ENCODE data around the gene CHMP4A. TPM values are rescaled to one million over a fixed set of nuclear protein-coding genes. Genes with fewer than 3 reads are reported as not detected.

The CHMP4A gene
- total and polyA plus RNA-seq, 9 of the 15 experiments (the other 6 are each of a cell fraction or from before 2014, with no cell fraction given) = 28.8 to 104 (median 52.7) TPM

- TF ChIP-seq, protein P1, sequence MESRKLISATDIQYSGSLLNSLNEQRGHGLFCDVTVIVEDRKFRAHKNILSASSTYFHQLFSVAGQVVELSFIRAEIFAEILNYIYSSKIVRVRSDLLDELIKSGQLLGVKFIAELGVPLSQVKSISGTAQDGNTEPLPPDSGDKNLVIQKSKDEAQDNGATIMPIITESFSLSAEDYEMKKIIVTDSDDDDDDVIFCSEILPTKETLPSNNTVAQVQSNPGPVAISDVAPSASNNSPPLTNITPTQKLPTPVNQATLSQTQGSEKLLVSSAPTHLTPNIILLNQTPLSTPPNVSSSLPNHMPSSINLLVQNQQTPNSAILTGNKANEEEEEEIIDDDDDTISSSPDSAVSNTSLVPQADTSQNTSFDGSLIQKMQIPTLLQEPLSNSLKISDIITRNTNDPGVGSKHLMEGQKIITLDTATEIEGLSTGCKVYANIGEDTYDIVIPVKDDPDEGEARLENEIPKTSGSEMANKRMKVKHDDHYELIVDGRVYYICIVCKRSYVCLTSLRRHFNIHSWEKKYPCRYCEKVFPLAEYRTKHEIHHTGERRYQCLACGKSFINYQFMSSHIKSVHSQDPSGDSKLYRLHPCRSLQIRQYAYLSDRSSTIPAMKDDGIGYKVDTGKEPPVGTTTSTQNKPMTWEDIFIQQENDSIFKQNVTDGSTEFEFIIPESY (CRISPR knock-in tag; IDR thresholded peaks at IDR 0.05) = peak; percentile 50; the same call in 1 of the 2 replicates
- TF ChIP-seq DIDO1 (tag; IDR thresholded peaks at IDR 0.05; ENCODE audit: low read depth) = no peak
These were observed 41.6 kb downstream of the CHMP4A start, which contains the start of gene REC8 (continued) for GRCh38 chr14:24171422-24172260.

GRCh38 chr14:24167469-24168114 is 45.7 kb downstream of the CHMP4A start:
- no peak overlapping the region for H3K4me2 ChIP-seq (ENCODE audit: insufficient read depth, low read length)
- FAIRE-seq (no peak), DNase-seq (ENCODE audit: extremely low read depth in 1 of 4, low spot score in 3 of 4) (no peak), ATAC-seq (peak; percentile 46; the same call in 2 of the 3 replicates)
- H3K4me1 ChIP-seq (replicated peaks in 1 of 2; ENCODE audit: control insufficient read depth in 2 of 2, insufficient read depth in 2 of 2, low read length in 2 of 2) = no peaks in the 10 kb centered on the region; a peak in 1 of 5 replicates
- no peak overlapping the region for H2AFZ ChIP-seq (ENCODE audit: low read depth, low read length)
- no TSS peak for BruUV-seq (replicated peaks)
- H4K20me1 ChIP-seq (replicated peaks; ENCODE audit: control insufficient read depth, insufficient read depth, low read length) = no peaks in the 10 kb centered on the region
- H3K36me3 ChIP-seq (ENCODE audit: control insufficient read depth, insufficient read depth, low read length) = peaks cover 36% of the 10 kb centered on the region; the same call in 2 of the 3 replicates
- H3K79me2 ChIP-seq (ENCODE audit: control insufficient read depth, insufficient read depth, low read length) = no peaks in the 10 kb centered on the region
- H3K27ac ChIP-seq (ENCODE audit: extremely low read depth, low read depth, low read length) = peak overlapping the region; percentile 26; the same call in 1 of the 3 replicates
- POLR2A ChIA-PET = interaction anchor here (0.6 kb wide), 1 partner anchor 221 kb away, joined by 3 read pairs; no protein-coding TSS in a partner anchor
- WGBS (ENCODE audit: insufficient coverage, low coverage, missing lambda C conversion rate) = 65% methylated on average over 2 of the region's 3 CpGs
- CTCF ChIA-PET (ENCODE audit: low intra/inter-chr PET ratio) = no interaction called here
- no peak overlapping the region for H3K9ac ChIP-seq (ENCODE audit: insufficient read depth in 1 of 2, low read depth in 2 of 2, low read length in 2 of 2)
- in situ Hi-C loops (cut with MboI) (no loop called here), intact Hi-C loops (cut with micrococcal nuclease) (no loop called here)
- no peaks in the 10 kb centered on the region for H3K9me3 ChIP-seq (replicated peaks; ENCODE audit: control insufficient read depth, insufficient read depth, low read depth, low read length)
- H3K9me1 ChIP-seq (ENCODE audit: control insufficient read depth, insufficient read depth, low read length) = no peaks in the 10 kb centered on the region
- no peak overlapping the region for H3K4me3 ChIP-seq
- no peaks in the 10 kb centered on the region for H3K27me3 ChIP-seq (ENCODE audit: control insufficient read depth in 2 of 2, insufficient read depth in 2 of 2, low read length in 2 of 2)
- TF ChIP-seq, protein P2, sequence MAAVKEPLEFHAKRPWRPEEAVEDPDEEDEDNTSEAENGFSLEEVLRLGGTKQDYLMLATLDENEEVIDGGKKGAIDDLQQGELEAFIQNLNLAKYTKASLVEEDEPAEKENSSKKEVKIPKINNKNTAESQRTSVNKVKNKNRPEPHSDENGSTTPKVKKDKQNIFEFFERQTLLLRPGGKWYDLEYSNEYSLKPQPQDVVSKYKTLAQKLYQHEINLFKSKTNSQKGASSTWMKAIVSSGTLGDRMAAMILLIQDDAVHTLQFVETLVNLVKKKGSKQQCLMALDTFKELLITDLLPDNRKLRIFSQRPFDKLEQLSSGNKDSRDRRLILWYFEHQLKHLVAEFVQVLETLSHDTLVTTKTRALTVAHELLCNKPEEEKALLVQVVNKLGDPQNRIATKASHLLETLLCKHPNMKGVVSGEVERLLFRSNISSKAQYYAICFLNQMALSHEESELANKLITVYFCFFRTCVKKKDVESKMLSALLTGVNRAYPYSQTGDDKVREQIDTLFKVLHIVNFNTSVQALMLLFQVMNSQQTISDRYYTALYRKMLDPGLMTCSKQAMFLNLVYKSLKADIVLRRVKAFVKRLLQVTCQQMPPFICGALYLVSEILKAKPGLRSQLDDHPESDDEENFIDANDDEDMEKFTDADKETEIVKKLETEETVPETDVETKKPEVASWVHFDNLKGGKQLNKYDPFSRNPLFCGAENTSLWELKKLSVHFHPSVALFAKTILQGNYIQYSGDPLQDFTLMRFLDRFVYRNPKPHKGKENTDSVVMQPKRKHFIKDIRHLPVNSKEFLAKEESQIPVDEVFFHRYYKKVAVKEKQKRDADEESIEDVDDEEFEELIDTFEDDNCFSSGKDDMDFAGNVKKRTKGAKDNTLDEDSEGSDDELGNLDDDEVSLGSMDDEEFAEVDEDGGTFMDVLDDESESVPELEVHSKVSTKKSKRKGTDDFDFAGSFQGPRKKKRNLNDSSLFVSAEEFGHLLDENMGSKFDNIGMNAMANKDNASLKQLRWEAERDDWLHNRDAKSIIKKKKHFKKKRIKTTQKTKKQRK (IDR thresholded peaks at IDR 0.05; ENCODE audit: borderline replicate concordance, low read depth, low read length) = no peak
- TF ChIP-seq ZNF24 (IDR thresholded peaks at IDR 0.05) = peak; percentile 62; the same call in 1 of the 2 replicates
- TF ChIP-seq ATF4 (CRISPR knock-in tag; IDR thresholded peaks at IDR 0.05) = 0 out of 2 replicates have a peak, but pooled peaks have one; percentile 67
- TF ChIP-seq ZNF175 (CRISPR knock-in tag; IDR thresholded peaks at IDR 0.05; ENCODE audit: low read depth) = peak; percentile 37; the same call in 1 of the 2 replicates
- no peak for TF ChIP-seq NR2C1 (IDR thresholded peaks at IDR 0.05)
- peak; percentile 11; the same call in 1 of the 2 replicates for TF ChIP-seq NR2C1 (tag; IDR thresholded peaks at IDR 0.05)
- 0 out of 2 replicates have a peak, but pooled peaks have one; percentile 28 for TF ChIP-seq POLR2H (tag; IDR thresholded peaks at IDR 0.05; ENCODE audit: low read depth)

Measured in K562 (cell line).